Fibroblast of gingiva (primary cell): ENCODE data around the gene SMOC2.

Experiments used
- DNase-seq: peaks from one replicate; pipeline ENCODE4 v3.0.0-alpha.2; 2011; ENCODE audit warnings: low read depth

SMOC2 gene, protein sequence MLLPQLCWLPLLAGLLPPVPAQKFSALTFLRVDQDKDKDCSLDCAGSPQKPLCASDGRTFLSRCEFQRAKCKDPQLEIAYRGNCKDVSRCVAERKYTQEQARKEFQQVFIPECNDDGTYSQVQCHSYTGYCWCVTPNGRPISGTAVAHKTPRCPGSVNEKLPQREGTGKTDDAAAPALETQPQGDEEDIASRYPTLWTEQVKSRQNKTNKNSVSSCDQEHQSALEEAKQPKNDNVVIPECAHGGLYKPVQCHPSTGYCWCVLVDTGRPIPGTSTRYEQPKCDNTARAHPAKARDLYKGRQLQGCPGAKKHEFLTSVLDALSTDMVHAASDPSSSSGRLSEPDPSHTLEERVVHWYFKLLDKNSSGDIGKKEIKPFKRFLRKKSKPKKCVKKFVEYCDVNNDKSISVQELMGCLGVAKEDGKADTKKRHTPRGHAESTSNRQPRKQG

DNA sequence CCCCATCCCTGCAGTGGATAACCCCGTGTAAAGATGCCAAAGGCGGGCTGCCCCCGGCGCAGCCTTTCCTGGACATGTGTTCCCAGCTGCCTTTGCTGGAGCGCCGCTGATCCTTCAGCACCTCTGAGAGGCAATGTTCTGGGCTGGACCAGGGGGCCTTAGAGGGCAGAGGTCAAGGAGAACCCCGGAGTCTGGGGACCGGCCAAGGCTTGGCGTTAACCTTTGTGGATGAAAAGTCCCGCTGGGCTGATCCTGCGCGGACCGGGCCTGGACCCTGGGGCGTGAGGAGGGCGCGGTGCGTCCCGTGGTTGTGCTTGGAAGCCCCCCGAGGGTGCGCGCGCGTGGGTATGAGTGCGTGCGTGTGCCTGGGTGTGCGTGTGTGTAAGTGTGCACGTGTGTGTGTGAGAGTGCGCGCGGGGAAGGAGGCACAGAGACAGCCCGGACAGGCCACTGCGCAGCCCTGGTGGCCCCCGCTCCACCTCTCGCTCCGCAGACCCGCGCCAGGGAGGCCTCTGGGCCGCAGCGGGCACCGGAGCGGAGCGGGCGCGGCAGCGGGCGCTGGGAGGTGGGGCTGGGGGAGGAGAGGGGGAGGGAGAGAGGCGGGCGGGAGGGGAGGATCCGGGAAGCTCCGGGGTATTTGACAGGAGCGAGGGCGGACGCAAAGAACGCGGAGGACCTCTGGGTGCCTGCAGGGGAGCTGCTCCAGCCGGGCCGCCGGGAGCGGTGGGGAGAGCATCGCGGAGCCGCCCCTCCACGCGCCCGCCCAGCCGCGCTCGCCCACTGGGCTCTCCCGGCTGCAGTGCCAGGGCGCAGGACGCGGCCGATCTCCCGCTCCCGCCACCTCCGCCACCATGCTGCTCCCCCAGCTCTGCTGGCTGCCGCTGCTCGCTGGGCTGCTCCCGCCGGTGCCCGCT, at the start of gene SMOC2:
Gene SMOC2 (plus strand): TSS at position 665 of the 914 bp plus-strand sequence. CDS start 187 bp downstream, at position 852.
- DNase-seq = no peak

DNA sequence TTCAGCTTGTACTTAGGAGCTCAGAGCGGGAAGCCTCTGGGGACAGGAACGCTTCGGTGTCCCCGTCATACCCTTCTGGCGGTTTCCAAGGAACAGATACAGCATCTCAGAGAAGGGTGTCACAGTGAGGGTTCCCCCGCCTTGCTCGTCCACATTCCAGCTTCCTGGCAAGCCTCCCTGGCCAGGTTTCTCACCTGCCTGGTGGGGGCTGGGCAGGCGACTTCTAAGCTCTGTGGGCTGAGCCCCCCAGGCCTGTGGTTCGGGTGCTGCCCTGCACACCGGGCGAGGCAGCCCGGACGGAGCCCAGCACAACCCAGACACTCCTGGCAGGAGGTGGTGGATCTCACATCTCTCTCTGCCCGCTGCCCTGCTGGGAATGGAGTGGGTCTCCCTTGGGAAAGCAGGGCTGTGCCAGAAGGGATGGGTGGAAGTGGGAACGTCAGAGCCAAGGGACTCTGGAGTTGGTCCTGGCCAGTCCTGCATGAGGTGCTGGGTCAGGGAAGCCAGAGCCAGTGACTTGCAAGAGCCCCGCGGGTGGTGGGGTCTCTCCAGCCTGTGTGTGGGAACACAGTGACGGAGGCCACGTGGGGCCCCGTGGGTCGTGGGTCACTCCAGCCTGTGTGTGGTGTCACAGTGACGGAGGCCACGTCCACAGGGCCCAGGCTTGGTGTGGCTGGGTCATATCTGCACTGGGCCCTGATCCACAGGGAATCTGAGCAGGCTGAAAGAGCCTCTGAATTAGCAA, 47.7 kb upstream of the SMOC2 start:
- no peak for DNase-seq

DNA sequence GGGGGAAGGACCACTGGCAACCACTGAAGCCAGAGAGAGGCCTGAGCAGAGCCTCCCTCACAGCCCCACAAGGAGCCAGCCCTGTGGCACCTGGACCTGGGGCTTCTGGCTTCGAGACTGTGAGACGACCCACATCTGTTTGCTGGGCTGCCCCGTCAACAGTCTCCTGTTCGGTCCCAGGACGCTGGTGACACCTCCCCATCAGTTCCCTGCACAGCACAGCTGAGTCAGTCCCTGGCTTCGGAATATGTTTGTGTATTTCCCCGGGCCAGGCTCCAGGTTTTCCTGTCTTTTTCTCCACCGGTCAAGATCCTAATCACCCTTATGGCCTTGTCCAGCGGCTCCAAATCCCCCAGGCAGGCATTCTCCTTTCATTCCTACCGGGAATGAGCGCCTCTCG, 46.4 kb upstream of the SMOC2 start:
- DNase-seq = no peak

DNA sequence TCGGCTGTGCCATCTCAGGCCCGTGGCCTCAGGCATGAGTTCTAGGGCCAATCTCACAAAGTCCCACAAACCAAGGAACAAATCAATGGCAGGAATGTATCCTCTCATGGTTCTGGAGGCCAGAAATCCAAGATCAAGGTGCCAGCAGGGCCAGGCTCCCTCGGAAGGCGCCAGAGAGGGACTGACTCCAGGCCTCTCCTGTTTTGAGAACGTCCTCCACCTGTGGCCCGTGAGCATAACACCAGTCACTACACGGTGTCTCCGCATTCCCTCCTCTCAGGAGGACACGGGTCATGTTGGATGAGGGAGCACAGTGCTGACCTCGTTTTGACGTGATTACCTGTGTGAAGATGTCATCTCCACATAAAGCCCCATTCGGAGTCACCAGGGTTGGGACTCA, 45.0 kb upstream of the SMOC2 start:
- DNase-seq = no peak

DNA sequence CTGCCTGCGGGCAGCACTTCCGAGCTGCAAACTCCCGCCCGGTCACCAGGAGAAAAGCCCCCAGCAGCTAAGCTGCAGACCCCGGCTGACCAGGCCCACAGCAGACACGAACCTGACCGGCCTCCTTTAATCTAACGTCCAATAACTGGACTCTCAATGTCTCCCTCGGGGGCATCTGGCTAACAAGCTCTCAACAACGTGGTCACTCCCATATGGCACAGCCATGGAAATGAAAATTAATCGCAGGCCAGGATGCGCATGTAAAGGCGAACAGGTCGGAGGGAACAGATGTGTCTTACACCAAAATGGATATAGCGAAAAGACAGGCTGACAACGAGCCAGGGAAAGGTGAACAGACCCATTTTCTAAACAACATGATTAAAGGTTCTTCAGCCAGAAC, 44.4 kb upstream of the SMOC2 start:
- no peak for DNase-seq

DNA sequence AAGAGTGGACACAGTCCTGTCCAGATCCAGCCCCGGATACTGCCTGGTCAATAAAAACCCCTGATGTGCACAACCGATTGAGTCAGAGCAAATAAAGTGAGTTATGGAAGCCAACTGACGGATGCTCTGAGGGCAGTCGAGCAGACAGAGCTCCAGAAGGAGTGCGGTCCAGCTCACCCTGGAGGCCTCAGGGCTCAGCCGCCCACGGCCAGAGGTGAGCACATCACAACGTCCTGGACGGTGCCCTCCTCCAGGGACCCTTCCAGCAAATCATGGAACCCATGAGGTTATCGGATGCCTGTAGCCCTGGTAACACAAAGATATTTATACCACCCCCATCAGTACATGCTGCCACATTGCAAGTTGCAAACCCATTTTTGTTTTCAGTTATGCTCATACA, 44.0 kb upstream of the SMOC2 start:
- no peak for DNase-seq

DNA sequence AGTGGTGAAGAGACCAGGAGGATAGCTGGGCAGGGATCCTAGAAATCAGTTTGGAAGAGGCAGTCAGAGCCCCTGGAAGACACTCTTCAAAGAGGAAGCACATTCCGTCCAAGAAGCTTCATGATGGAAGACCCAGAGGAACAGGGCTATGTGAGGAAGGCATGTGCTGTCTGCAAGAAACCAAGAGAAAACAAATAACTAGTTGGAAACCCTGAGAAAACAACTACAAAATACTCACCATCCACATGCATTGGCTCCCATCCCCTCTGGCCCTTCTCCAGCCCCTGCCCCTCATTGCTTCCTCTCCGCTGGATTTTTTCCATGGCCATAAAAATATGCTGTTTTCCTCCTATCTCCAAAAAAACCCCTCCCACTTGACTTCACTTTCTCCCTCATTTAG, 40.9 kb upstream of the SMOC2 start:
- DNase-seq = no peak

DNA sequence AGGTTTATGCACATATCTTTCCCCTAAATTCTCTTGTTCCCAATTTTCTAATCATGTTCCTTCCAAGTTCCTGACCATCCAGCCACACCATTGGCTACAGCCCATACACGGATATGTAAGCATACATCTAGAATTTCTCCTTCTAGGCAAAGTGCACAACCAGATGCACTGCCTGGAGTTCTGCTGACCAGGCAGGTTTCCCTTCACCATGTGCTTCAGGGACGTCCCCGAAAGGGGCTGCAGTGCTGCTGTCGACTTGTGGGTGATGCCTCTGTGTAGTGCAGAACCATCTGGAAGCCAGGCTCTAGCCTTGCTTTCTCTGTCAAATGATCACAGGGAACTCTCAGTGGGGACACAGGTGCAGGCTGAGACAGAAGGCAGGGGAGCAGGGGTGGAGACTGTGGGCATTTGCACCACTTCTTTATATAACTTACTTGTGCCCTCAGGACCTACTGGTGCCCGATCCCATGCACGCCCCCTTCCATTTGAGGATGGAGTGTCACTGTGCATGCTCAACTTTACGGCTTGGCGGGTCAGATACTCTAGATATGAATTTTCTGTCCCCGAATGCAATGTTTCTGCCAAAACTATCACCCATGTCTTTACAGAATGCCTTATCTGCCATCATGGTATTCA, 37.5 kb upstream of the SMOC2 start:
- DNase-seq = no peak

DNA sequence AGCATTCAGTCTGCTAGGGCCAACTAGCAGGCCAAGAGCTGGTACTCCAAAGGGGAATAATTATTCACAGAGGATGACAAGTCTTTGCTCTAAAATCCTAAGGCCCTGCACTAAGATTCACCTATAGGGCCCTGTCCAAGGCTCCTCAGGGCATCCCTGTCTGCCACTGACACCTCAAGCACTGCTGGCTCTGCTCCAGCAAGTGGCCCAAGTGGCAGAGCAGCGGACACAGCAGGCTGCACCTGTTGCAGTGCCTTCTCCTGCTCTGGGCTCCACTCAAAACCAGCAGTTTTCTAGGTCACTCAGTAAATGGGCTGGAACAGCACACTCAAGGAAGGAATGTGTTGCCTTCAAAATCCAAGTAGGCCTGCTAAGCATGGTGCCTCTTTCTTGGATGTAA, 36.4 kb upstream of the SMOC2 start:
- no peak for DNase-seq

DNA sequence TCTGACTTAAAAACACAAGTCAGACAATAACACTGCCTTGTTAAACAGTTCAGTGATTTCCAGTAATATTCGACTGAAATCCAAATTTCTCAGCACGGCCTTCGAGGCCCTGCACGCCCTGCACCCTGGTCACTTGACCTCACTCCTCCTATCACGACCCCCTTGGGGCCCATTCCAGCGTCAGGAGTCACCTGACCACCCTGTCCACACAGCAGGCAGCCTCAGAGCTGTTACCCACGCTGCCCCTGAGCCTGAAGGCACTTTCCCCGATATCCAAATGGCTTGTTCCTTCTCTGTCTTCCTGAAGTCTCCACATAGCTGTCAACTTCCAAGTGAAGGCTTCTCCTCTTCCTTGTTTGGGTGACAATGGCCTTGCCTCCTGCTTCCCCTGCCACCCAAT, 33.1 kb upstream of the SMOC2 start:
- no peak for DNase-seq

DNA sequence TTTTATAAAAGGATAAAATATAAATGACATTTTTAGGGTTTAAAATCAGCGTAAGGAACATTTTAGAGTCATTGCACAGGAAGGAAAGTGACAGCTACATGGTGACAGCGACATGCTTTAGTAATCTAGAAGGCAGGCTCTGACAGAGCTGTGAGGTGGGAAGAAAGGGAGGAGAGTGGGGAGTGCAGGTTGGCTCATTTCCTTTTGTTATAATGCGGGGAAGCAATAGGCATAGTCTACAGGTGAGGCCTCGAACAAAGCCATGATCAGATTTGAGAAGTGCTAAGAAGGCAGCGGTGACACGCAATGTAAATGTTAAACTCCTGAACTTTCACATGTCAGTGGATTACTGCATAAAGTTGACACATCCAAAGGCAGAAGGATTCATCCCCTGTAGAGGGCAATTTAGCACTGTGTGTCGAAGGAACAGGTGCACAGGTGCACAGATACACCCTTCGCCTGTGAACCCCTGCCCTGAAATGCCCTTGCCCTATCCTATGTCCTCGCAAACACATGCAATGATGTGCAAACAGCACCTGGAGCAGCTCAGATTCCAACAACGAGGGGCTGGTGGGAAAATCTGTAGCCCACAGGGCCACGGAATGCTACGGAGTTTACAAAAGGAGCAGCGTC, 32.4 kb upstream of the SMOC2 start:
- DNase-seq = no peak

DNA sequence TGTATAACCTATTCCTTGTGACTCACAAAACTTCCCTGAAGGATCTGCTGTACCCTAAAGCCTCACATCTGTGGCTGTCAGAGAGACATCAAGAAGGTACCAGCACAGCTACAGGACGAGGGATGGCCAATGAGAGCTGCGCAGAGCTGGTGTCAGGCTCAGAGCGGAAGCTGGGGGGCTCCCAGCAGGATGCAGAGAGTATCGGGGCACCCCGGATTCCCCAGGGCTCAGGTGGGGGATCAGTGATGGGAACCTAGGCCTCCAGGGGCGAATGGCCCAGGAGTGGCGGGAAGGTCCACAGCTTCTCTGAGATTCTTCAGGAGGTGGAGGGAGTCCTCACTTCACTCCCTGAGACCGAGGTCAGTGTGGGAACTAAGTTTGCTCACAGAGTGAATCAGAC, 30.9 kb upstream of the SMOC2 start:
- no peak for DNase-seq

DNA sequence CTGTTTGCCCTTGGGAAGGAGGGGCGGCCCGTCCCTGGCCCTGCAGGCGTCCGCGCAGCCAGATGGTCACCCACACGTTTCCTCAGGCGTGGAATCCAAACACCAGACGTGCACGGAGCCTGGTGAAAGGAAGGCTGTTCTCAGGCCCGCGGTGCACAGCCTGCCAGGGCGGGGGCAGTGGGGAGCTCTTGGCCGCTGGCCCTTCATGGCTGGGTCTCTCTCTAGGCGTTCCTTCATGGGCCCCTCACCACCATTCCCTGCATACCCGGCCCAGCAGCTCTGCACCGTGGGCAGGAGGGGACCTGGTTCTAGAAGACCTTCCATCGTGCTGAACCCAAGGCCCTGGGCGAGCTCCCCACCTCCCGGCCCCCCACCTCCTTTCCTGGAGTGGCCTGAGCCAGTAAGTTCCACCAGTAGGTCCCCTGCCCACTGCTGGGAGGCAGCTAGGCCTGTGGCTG, 30.4 kb upstream of the SMOC2 start:
- DNase-seq = no peak

DNA sequence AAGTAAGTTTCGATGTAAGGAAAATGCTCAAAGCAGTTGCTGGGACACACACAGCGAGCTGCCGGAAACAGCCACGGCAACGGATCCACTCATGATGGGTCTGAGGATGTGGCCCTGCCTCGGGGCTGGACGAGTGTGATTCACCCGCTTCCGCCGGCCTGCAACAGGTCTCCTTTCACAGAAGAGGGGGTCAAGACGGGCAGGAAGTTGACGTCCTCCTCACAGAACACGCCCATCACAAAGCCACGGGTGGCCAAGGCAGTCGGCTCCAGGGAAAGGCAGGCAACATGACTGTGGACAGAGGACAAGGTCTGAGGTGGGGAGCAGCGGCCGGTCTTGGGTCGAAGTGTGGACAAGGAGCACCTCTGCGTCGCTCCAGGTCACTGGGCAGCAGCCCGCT, 29.9 kb upstream of the SMOC2 start:
- DNase-seq = no peak

DNA sequence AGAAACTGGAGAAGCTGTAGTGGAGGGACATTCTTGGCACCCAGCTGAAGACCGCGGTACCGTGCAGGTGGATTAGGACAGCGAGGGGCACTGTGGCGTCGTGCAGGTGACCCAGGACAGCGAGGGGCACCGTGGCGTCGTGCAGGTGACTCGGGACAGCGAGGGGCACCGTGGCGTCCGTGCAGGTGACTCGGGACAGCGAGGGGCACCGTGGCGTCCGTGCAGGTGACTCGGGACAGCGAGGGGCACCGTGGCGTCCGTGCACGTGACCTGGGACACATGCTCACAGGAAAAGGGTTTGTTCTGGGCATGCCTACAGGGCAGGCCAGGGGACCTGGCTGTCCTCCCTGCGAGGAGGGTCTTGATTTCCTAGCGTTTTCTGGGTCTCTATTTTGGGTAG, 29.2 kb upstream of the SMOC2 start:
- DNase-seq = no peak

DNA sequence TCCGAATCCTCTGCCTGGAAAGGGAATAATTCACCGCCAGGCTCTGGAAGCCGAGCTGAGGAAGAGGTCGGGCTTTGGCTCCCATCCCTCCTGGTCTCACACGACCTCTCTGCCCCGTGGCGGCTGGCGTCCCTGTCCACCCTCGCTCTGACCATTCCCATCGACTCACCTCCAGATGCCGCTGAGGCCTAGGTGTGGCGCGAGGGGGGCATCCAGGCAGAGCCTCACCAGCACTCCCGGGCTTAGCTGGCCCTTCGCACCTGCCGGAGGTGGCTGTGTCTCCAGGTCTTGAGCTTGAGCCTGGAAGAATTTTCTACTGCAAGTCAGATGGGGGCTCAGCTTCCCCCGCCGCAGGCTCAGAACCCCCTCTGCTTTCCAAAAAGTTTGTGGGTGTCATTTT, 28.5 kb upstream of the SMOC2 start:
- DNase-seq = no peak

DNA sequence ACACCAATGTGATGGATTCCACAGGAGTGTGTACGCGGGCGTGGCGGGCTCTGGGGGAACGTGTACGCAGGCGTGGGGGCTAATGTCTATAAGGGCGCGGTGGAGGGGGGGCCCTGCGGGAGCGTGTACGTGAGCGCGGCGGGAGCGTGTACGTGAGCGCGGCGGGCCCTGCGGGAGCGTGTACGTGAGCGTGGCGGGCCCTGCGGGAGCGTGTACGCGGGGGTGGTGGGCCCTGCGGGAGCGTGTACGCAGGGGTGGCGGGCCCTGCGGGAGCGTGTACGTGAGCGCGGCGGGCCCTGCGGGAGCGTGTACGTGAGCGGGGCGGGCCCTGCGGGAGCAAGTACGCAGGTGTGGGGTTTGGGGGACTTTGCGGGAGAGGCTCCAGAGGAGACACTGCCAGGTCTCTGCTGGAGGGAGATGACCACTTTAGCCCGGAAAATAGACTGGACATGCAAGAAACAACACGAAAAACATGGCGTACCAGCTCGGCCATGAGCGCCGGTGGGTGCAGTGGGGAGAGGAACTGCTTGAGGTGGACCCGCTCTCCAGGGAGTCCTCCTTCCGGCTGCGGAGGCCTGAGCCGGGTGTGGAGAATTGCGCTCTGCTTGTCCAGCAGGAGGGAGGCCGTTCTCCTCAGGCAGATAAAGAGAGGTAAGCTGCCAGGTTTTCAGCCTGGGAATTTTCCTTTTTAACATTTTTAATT, 27.8 kb upstream of the SMOC2 start:
- DNase-seq = no peak

DNA sequence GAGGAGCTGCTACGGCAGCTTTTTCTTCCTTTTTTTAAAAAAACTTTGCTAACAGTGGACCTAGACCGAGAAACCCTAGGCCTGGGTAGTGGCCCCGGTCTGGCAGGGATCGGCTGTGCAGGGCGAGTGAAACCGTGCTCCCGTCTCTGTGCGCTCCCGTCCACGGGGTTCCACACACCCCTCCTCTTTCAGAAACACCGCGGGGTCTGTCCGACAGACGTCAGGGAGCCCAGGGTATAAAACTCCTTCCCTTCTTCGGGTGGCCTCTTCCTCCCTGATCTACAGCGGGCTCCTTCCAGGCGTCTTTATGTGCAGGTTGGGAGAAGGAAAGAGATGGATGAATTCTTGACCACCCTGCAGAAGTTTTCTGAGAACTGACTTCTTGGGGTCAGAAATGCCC, 27.1 kb upstream of the SMOC2 start:
- no peak for DNase-seq

DNA sequence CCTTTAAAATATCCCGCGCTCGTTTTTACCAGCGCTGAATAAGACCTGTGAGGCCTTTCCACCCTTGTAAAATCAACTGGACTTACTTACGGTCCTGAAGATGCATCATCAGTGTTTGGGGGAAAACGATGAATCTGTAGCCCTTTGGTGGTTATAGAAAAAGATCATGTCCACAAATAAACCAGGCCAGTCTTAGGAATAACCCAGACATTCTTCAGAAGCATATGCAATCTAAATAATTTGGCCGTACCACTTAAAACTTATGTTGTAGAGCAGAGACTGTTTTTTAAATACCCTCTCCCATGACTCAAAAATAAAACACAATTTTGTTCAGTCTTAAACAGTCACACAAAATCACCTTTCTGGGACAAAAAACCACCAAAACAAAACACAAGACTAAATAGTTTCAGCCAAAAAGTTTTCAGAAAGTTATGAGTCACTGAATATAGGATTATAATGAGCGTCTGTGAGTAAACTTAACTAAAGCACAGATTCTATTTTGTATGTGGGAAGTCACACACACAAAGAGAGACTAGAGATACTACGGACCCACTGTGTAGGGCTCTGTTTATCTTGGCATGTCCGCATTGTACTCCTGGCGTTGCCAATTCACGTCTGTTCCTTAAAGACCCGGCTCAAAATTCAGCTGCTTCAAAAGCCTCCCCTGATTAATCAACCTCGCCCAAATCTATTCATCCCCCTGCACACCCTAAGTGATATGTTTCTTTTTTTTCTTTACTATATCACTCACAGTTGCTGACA, 26.5 kb upstream of the SMOC2 start:
- DNase-seq = no peak
